ENCODE data around the gene TRPC1. TPM values are rescaled to one million over a fixed set of nuclear protein-coding genes. Genes with fewer than 3 reads are reported as not detected.
A peak's percentile ranks its signal among the peaks of the same experiment; 100 is the strongest.
"Not testable (repeated sequence)": the region's sequence is repeated elsewhere in the genome, so short reads cannot be mapped to it uniquely, and the experiment has no call there.

Gene TRPC1
- total RNA-seq, 1 donor from 2014 or later = 14.5 TPM

DNA sequence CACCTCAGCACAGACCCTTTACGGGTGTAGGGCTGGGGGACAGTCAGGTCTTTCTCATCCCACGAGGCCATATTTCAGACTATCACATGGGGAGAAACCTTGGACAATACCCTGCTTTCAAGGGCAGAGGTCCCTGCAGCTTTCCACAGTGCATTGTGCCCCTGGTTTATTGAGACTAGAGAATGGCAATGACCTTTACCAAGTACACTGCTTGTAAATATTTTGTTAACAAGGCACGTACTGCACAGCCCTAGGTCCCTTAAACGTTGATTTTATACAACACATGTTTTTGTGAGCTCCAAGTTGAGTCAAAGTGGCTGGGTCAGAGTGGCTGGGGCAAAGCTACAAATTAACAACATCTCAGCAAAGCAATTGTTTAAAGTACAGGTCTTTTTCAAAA is 28.8 kb downstream of the TRPC1 start:
- not testable (repeated sequence) for DNase-seq (ENCODE audit: low read depth, low spot score)

DNA sequence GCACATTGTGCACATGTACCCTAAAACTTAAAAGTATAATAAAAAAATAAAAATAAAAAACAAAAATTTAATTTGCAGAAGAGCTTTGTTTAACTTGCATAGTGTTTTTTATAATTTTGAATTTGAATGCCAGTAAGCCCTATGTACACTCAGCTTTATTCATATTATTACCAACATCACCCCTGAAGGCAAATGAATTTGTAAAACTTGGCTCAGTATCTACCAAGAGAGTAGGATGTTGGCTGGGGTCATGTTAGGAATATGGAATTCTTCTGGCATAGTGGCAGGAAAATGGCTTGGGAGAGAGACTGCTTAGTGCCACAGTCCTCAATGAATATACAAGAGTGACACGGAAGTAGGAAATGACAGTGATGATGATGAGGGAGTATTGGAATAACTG is 30.7 kb downstream of the TRPC1 start:
- no peak for DNase-seq (ENCODE audit: low read depth, low spot score)

DNA sequence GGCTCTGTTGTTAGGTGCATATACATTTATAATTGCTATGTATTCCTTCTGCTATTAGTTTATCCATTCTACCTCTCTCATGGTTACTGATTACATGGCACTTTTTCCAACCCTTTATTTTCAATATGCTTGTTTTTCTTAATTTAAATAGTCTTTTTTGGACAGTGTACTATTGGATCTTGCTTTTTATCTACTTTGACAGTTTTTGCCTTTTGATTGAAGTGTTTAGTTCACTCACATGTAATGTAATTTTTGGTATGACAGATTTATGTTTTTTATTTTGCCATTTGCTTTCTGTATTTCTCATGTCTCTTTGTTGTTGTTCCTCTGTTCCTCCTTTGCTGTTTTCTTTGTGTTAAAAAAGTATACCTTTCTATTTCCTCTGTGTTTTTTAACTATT is 44.5 kb downstream of the TRPC1 start:
- no peak for DNase-seq (ENCODE audit: low read depth, low spot score)

DNA sequence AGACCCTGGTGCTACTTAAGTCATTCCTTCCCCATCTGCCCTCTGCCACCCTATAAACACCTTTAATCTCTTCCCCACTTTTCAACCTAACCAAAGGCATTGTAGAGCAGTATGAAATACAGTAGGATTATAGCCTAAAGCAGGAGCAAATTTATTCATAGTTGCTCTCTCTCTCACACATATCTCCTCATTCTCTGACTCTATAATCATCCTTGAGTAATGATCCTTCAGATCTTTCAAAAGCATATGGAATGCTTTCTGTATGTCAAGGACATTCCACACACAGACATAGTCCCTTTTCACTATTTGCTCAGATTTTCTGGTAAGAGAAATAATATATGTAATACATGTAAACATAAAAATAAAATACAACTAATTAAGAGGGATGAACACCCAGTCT is 54.1 kb downstream of the TRPC1 start:
- no peak for DNase-seq (ENCODE audit: low read depth, low spot score)

DNA sequence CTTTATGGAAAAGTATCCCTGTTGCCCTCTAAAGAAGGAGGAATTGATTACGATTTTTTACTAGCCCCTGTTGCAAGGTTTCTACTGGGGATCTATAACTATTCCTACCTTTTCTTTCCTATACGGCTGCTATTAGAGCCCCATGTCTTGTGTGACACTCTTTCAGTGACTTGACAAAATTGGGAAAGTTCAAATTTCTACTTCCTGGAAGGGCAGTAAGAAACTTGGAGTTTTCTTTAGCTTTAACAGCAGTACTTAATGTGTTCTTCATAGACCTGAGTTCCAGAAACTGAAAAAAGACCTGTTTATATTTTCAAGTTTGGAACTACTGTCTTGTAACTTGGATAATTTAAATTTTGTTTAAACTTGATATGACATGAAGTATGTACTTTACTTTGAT is 54.7 kb downstream of the TRPC1 start:
- DNase-seq (ENCODE audit: low read depth, low spot score) = no peak

DNA sequence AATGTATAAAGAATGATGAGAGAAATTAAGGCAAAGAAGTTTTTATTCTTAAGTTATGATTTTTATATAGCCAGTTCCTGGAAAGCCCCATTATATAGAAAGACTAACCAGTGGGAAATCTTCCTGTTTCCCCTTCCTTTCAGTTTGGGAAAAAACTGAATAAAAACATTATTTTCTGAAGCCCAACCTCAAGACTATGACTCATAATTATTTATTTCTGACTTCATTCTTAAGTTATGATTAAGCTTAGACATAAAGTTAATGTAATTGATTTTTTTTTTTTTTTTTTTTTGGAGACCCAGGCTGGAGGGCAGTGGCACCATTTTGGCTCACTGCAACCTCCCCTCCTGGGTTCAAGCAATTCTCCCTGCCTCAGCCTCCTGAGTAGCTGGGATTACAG is 55.8 kb downstream of the TRPC1 start:
- DNase-seq (ENCODE audit: low read depth, low spot score) = no peak

DNA sequence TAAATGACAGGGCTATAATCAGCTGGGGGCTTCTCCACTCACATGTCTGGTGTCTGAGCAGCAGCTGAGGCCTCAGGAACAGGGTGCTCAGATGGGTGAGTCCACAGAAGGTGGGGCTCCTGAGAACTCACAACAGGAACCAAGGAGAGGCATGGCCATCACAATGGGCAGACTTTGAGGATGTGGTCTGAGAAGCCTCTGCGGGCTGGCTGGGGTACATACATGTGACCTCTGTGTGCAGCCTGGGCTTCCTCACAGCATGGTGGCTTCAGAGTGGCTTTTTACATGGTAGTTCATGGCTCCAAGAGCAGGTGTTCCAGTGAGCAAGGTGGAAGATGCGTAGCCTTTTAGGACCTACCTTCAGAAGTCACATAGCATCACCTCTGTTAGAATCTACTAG is 58.8 kb downstream of the TRPC1 start:
- no peak for DNase-seq (ENCODE audit: low read depth, low spot score)

DNA sequence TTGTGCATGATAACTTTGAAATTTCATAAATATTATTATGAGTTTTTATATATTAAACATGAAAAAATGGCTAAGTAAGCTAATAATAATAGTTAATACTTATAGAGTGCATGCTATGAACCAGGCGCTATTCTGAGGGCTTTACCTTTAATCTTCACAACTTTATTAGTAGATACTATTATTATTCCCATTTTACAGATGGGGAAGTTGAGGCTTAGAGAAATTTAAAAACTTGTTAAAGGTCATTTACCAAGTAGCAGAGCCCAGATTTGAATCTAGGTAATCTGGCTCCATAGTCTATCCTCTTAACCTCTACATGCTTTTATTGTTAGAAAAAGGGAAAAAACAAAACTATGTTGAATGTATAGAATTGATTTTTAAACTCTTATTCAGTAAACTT is 60.4 kb downstream of the TRPC1 start:
- no peak for DNase-seq (ENCODE audit: low read depth, low spot score)

DNA sequence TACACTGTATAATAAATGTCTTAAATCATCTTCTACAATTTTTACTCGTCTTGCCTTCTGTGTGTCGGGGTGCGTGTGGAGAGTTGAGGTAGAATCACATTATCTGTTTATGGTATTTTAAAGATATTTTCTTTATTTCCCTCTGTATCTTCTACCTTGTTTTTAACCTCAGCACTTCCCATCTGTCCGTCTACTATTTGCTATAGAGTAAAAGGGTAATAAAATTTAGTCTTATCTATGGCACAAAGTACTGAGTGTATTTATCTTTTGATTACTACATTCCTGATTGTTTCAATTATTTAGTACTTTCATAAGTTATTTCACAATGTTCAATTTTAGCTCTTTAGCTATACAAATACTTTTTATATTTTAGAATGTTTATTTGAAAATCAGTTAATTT is 62.2 kb downstream of the TRPC1 start:
- no peak for DNase-seq (ENCODE audit: low read depth, low spot score)

DNA sequence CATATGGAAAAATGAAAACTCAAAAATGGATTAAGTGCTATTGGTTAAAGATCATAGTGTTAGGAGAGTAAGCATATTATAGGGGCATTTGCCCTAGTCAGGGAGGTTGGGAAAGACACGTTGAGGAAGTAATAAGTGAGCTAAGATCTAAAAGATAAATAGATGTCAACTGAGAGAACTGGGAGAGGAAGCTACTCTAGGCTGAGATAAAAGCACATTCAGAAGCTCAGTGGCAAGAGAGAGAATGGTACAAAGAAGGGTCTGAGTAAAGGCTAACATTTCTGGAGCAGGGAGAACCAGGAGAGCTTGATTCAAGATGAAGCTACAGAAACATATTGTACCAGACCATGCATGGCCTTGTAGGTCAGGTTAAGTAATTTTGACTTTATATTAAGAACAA is 63.9 kb downstream of the TRPC1 start:
- no peak for DNase-seq (ENCODE audit: low read depth, low spot score)

DNA sequence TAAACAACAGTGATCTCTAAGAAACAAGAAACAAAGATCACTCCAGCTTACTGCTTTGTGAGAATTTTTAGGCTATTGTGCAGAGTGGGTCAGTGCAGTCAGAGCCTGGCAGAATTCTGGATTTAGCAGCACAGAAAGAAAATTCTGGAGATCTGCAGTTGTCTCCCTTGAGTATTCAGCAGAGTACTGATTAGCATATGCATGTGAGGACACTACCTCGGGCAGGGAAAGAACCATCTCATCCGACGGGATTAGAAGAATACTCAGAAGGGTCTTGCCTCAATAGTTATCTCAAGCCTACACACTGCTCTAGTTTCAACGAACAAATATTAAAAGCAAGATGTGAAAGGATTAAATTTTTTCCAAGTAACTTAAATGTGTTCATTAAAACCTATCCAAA is 70.7 kb downstream of the TRPC1 start:
- DNase-seq (ENCODE audit: low read depth, low spot score) = no peak

DNA sequence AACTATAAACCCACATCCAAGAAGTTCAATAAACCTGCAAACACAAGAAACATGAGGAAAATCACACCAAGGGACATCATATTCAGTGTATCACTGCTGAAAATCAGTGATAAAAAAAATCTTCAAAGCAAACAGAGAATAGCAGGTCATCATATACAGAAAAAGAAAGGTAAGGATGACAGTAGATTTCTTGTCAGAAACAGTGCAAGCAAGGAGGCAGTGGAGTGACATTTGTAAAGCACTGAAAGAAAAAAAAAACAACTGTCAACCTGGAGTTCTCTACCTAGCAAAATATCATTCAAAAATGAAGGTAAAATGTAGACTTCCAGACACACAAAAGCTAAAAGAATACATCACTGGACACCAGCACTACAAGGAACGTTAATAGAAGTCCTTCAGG is 71.5 kb downstream of the TRPC1 start:
- no peak for DNase-seq (ENCODE audit: low read depth, low spot score)

DNA sequence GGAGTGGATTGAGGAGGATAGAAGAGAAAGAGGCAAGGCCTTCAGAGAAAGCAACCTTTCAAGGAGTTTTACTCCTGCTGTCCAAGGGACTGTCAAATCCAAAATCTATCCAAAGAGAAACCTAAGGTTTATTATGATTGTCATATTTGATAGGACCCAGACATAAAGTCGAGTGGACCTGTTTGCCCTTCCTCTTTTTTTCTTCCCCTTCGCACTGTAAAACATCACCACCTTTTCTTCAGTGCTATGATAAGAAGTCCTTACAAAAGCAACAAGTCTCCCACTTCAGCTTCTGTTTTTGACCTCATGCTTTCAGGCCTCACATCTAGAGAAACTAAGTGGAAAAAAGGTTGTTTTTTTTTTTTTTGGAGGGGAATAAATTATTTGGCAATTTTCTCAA is 73.0 kb downstream of the TRPC1 start:
- DNase-seq (ENCODE audit: low read depth, low spot score) = no peak

DNA sequence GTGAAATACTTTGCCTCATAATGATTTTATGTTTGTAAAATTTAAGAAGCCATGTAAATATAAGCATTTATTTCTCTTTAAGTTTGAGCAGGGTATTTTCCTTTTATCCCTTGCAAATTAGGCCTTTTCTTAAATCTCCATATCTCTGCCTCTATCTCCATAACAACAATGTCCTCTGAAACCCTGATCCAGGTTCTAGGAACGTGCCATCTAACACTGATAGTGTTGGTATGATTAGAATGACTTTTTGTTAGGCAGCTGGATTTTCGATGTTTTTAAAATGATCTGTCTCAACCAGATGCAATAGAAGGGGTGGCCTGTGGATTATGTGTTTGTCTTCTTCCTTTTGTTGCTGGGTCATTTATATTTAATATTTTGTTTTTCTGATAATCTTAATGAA is 77.9 kb downstream of the TRPC1 start:
- no peak for DNase-seq (ENCODE audit: low read depth, low spot score)

DNA sequence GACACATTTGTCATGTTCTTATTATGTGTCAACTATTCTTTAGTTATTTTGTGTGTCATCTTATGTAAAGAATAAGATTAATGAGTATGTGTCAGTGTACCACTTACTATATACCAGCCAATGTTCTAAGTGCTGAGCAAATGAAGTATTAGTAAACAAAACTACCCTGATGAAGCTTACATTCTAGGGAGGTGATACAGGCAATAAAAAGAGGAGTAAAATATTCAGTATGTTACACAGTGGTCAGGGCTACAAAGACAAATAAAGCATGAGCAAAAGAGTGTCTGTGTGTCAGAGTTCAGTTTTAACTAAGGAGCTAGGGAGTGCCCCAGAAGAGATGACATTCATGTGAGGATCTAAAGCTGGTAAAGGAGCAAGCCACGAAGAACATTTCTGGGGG is 79.1 kb downstream of the TRPC1 start:
- DNase-seq (ENCODE audit: low read depth, low spot score) = no peak

DNA sequence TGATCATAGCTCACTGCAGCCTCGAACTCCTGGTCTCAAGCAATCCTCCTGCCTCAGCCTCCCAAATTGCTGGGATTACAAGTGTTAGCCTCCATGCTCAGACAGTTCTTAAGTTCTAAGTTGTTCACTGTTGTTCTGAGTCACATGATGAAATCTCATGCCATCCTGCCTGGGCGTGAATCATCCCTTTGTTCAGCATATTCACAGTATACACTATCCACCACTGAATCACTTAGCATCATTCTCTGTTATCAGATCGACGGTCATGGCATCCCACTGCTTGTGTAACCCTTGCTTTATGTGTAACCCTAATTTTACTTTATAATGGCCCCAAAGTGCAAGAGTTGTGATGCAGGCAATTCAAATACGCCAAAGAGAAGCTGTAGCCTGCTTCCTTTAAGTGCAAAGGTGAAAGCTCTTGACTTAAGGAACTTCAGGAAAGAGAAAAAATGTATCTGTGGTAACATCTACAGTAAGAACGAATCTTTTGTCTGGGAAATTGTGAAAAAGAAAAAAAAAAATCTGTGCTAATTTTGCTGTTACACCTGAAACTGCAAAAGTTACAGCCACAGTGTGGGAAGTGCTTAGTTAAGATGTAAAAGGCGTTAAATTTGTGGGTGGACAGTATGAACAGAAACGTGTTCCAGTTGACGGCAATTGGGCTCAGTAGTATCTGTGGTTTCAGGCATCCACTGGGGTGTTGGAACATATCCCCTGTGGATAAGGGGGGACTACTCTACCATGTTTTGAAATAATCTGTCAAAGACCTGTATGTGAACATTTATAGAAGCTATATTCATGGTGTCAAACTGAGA is 84.5 kb downstream of the TRPC1 start:
- DNase-seq (ENCODE audit: low read depth, low spot score) = peak; percentile 30

DNA sequence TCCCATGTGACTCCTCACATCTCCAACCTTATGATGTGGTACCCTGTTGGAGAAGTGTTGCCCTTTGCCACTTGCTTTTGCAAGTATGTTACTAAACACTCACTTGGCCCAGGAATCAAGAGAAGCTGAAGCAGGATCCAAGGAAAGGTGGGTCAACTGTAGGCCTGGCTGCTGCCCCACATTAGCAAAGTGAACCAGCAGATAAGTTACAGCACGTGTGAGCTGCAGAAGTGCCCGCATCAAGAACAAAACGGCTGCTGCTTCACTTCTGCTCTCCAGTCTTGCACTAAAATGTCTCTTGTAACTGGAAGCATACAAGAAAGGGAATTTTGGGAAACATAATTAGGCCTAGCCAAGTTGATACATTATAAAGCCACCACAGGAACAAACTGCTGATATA is 85.4 kb downstream of the TRPC1 start:
- no peak for DNase-seq (ENCODE audit: low read depth, low spot score)

DNA sequence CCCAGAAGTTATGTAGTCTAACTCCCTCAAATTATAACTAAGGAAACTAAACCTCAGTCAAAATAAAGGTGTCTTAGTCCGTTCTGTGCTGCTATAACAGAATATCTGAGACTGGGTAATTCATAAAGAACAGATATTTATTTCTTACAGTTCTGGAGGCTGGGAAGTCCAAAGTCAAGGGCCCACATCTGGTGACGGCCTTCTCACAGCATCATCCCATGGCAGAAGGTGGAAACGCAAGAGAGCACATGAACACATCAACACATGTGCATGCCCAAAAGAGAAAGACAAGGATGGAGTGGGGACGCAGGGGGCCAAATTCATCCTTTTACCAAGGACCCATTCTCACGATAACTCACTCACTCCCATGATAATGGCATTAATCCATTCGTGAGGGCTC is 92.0 kb downstream of the TRPC1 start:
- DNase-seq (ENCODE audit: low read depth, low spot score) = no peak

DNA sequence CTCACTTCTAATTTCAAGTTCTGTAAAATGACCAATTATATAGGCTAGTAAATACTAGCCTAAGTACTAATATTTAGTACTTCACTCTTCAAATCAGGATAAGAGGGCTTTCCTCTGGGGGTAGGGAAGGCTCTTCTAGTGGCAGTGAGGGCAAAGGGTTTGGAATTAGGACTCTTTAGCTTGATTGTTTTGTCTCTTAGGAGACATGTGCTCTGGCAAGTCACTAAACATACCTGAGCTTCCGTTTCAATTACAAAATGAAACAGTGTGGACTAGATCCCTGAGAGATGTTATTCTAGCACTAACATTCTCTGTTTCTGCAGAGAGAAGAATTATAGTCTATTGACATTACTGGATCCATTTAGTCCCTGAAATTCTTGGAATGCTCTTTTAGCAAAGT is 93.5 kb downstream of the TRPC1 start:
- no peak for DNase-seq (ENCODE audit: low read depth, low spot score)

DNA sequence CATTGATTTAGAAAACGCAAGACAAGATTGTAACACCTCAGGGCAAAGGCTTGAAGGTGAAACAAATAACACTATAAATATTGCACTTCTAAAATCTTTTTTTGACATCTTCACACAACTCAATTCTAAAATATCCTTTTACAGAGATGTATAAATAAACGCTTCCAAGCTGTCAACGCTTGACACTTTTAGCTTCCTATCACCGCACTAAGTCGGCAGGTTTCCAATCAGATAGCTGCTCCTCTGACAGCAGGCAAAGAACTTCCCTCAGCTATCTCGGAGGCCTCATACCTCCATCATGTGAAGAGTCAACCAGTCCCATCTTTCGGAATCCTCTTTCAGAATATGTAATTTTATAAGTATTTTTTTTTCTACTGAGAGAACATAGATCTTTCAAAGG is 94.1 kb downstream of the TRPC1 start:
- DNase-seq (ENCODE audit: low read depth, low spot score) = no peak

DNA sequence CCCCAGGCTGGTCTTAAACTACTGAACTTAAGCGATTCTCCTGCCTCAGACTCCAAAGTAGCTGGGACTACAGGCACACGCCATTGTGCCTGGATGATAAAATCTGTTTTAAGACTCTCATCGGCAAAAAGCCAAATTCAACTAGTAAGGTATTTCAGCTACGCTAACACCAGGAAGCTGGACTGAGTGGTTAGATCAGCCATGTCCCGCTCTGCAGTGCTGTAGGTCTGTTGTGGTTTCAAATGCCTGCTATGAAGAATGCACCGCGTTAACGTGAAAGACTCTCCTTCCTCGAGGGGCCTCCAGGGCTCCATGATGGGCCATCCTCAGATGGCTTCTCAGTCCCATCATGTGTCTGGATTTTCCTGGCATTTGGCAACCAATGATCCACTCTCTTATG is 94.8 kb downstream of the TRPC1 start:
- DNase-seq (ENCODE audit: low read depth, low spot score) = no peak

DNA sequence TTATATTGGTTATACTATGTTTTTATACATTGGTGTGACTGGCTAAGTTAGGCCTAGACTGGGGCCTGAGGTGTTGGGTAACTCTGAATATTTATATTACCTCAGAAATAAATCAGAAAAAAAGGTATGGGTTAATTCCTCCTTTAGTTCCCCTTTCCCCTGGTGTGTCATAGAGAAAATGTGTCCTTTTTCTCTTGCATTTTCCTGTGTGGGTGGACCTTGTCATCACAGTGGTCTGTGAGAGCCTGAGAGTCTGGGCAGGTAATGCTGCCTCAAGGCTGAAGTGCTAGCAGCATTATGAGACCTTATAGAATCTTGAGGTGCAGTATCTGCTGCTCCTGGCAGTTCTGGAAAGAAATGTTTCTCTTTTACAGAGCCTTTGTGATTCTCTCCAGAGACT is 95.3 kb downstream of the TRPC1 start:
- no peak for DNase-seq (ENCODE audit: low read depth, low spot score)

DNA sequence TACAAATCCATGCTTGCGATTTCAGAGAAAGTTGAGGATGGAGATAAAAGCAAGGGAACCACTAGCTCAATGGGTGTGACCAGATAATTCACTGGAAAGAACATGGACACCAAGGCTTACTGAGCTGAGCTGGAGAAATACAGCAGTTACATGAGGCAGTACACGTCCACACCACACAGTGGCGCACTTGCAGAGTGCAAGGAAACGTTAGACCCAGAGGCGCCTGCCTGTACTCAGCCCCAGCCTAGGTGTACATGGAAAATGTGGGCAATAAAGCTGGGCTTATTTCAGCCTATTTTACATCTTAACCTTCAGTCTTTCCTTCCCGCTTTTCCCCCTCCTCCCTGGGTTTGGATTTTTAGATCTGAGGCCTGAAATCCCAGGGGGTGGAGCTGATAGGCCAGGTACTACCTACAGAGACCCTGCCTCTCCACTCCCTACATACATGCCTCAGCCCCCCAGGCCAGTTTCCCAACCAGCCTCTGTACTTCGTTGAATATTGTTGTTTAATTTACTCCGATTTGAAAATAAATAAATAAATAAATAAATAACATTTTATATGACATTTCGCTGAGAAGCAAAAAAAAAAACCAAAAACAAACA is 105.0 kb downstream of the TRPC1 start:
- peak; percentile 46 for DNase-seq (ENCODE audit: low read depth, low spot score)

Measured in pulmonary artery endothelial cell (primary cell).